ENCODE data around the gene NEIL3.

NEIL3 gene

GRCh38 chr4:177282284-177282835 is 27.3 kb upstream of the NEIL3 start:
- Histone ChIP-seq H3K27me3 (ENCODE audit: insufficient read depth, poor library complexity, severe bottlenecking) (no peaks in the 10 kb centered on the region), H3K27ac (replicated peaks) (no peak overlapping the region), H3K4me3 (replicated peaks; ENCODE audit: insufficient read depth, low read length) (no peak overlapping the region)
- TF ChIP-seq CTCF (IDR thresholded peaks at IDR 0.05; ENCODE audit: insufficient read depth, low read length) = no peak
- TF ChIP-seq SPI1 (IDR thresholded peaks at IDR 0.05; ENCODE audit: borderline replicate concordance, low read depth) = no peak
- no peak for TF ChIP-seq REST (IDR thresholded peaks at IDR 0.05; ENCODE audit: insufficient replicate concordance, low read depth)
- no peak for TF ChIP-seq POLR2AphosphoS5 (IDR thresholded peaks at IDR 0.05; ENCODE audit: low read depth)
- TF ChIP-seq GABPA (IDR thresholded peaks at IDR 0.05; ENCODE audit: low read depth) = no peak
- no peak for DNase-seq (ENCODE audit: low read depth in 1 of 2, low spot score in 1 of 2)

- Histone ChIP-seq H3K27ac (replicated peaks) (no peak overlapping the region), H3K4me3 (replicated peaks; ENCODE audit: insufficient read depth, low read length) (no peak overlapping the region), H3K27me3 (ENCODE audit: insufficient read depth, poor library complexity, severe bottlenecking) (no peaks in the 10 kb centered on the region)
- TF ChIP-seq SPI1 (IDR thresholded peaks at IDR 0.05; ENCODE audit: borderline replicate concordance, low read depth) = no peak
- no peak for TF ChIP-seq POLR2AphosphoS5 (IDR thresholded peaks at IDR 0.05; ENCODE audit: low read depth)
- TF ChIP-seq REST (IDR thresholded peaks at IDR 0.05; ENCODE audit: insufficient replicate concordance, low read depth) = no peak
- TF ChIP-seq CTCF (IDR thresholded peaks at IDR 0.05; ENCODE audit: insufficient read depth, low read length) = no peak
- no peak for TF ChIP-seq GABPA (IDR thresholded peaks at IDR 0.05; ENCODE audit: low read depth)
- no peak for DNase-seq (ENCODE audit: low read depth in 1 of 2, low spot score in 1 of 2)
Observed at GRCh38 chr4:177283167-177283566, 26.5 kb upstream of the NEIL3 start.

- no peak overlapping the region for H3K27ac ChIP-seq (replicated peaks)
- no peaks in the 10 kb centered on the region for H3K27me3 ChIP-seq (ENCODE audit: insufficient read depth, poor library complexity, severe bottlenecking)
- no peak overlapping the region for H3K4me3 ChIP-seq (replicated peaks; ENCODE audit: insufficient read depth, low read length)
- DNase-seq (ENCODE audit: low read depth in 1 of 2, low spot score in 1 of 2) = no peak
- no peak for TF ChIP-seq CTCF (IDR thresholded peaks at IDR 0.05; ENCODE audit: insufficient read depth, low read length)
- no peak for TF ChIP-seq GABPA (IDR thresholded peaks at IDR 0.05; ENCODE audit: low read depth)
- no peak for TF ChIP-seq REST (IDR thresholded peaks at IDR 0.05; ENCODE audit: insufficient replicate concordance, low read depth)
- no peak for TF ChIP-seq POLR2AphosphoS5 (IDR thresholded peaks at IDR 0.05; ENCODE audit: low read depth)
- no peak for TF ChIP-seq SPI1 (IDR thresholded peaks at IDR 0.05; ENCODE audit: borderline replicate concordance, low read depth)
Observed at GRCh38 chr4:177285953-177286352, 23.7 kb upstream of the NEIL3 start.
